GM21717 (cell line): ENCODE data around the gene RAB11A.

Experiments used
- ATAC-seq: cut with Tn5 transposase; IDR thresholded peaks from one replicate; pipeline ENCODE4 v1.9.1; 2021; ENCODE audit warnings: mild to moderate bottlenecking, moderate library complexity; ENCODE audit not compliant: unreplicated experiment

Gene RAB11A

DNA sequence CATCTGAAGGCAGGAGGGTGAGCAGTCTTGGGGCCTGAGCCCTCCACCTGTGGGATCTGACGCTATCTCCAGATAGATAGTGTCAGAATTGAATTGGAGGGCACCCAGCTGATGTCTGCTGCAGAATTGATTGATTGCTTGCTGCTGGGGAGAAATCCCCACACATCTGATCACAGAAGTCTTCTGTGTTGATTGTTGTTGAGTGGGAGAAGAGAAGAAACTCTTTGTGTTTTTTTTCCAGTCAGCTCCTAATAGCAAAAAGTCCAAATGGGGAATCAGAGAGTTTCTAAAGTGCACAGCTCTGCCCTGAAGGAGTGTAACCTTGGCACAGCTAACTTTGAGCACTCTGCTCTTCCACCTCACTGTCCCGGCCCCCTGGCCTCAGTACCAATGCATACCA, 66.1 kb downstream of the RAB11A start:
- no peak for ATAC-seq

- no peak for ATAC-seq
Measured at GRCh38 chr15:65936282-65936681, 67.0 kb downstream of the RAB11A start.

DNA sequence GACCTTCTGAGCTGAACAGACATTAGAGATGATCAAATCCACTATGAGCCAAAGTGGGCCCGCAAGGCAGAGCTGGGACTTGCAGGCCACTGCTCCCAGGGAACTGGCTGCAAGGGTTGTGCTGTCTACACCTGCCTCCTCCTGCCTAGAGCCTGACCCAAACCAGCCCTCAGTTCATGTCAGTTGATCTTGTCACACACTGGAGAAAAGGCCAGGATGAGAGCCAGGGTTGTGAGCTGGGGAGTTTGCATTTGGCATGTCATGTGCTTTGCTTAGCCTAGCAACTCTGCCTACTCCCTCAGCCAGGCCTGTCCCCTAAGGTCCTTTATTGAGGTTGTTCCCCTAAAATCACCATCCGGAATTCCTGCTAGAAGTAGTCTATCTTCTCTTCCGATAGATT, 67.8 kb downstream of the RAB11A start:
- no peak for ATAC-seq

GRCh38 chr15:65937476-65937875, 68.2 kb downstream of the RAB11A start:
- no peak for ATAC-seq

- ATAC-seq = no peak
Measured at GRCh38 chr15:65938604-65939003, 69.3 kb downstream of the RAB11A start.

DNA sequence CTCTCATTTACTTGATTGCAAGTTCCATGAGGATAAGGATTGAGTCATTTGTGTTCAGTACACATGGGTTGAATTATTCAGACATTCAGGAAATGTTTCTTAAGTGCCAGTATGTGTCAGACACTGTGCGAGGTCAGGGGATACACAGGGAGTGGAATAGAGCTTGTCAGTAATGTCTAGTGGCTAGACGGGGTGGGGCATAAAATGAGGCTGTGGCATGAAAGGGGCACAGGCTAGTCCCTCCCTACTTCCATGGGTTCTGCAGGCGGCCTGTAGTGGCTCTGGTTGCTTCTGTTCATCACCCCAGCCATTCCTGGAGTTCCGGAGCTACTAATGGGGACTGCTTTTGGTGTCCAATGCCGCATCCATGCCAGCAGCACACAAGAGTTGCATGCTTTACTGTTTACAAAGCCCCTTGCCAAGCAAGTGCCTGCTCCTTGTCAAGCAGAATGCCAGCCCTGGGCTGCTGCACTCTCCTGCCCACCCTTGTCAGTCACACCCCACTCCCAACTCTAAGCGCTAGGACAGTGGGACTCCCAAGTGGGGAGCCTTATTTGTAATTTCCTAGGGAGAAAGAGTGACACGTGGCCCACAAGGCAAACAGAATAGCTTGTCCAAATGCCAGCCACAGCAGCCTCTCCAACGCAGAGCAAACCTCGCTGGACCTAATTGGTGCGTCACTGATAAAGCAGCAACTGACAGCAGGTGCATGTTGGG, 70.8 kb downstream of the RAB11A start:
- ATAC-seq = no peak

- ATAC-seq = no peak
Measured at GRCh38 chr15:65940618-65940909, 71.3 kb downstream of the RAB11A start.
